Thyroid gland (tissue), 4 donors: Measurements from ENCODE around the gene OTOL1.

Source experiments
- POLR2A ChIP-seq, 2 donors: fragments of 450-650 bp; IDR thresholded peaks; one replicate each; pipeline ENCODE4 v1.6.1; 2017; ENCODE audit warnings: antibody characterized with exemption in 2 of 2, mild to moderate bottlenecking in 2 of 2, moderate library complexity in 1 of 2
- TF ChIP-seq, protein P1 (sequence below), 6 experiments: fragments of 200-600 bp in 3 of 6; fragments of 450-650 bp in 3 of 6; sonication (generic) in 3 of 6; IDR thresholded peaks; one replicate each; pipeline ENCODE4 v1.5.1; 2016 to 2019; ENCODE audit warnings: antibody characterized with exemption in 6 of 6, mild to moderate bottlenecking in 2 of 6, inconsistent platforms in 1 of 6, moderate library complexity in 1 of 6

DNA sequence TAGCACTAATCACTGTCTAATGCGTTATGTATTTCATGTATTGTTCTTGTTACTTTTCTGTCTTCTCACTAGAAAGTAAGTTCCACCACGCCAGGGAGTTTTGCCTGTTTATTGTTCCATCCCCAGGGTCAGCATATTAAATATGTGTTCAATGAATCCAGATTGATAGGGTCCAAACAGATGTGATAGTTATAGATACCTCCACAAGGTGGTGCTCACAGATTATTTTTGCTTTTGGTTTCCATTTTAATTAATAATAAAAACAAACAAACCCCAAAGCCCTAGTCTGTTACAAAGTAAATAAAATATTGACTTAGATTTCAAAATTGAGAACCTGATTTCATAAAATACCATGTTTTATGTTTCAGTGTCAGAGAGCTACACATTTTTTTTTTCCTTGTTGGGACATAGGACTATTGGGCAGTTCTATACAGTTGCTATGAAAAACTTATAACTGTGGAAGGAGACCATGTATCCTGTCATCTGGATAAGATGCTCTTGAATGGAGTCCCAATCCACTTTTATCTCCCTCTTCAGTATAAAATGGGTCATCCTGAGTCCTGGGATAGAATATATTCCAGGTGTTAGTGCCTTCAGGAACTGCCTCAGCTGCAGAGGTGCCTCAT, 12.4 kb downstream of the OTOL1 start:
- TF ChIP-seq, protein P1, sequence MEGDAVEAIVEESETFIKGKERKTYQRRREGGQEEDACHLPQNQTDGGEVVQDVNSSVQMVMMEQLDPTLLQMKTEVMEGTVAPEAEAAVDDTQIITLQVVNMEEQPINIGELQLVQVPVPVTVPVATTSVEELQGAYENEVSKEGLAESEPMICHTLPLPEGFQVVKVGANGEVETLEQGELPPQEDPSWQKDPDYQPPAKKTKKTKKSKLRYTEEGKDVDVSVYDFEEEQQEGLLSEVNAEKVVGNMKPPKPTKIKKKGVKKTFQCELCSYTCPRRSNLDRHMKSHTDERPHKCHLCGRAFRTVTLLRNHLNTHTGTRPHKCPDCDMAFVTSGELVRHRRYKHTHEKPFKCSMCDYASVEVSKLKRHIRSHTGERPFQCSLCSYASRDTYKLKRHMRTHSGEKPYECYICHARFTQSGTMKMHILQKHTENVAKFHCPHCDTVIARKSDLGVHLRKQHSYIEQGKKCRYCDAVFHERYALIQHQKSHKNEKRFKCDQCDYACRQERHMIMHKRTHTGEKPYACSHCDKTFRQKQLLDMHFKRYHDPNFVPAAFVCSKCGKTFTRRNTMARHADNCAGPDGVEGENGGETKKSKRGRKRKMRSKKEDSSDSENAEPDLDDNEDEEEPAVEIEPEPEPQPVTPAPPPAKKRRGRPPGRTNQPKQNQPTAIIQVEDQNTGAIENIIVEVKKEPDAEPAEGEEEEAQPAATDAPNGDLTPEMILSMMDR (IDR thresholded peaks at IDR 0.05), result no peak
- no peak for TF ChIP-seq POLR2A (IDR thresholded peaks at IDR 0.05)
